IPS-18c (cell line): ENCODE data around the gene ZBTB7C.

ENCODE experiments used
- H3K4me3 ChIP-seq: 2 replicates; pipeline ENCODE4 v1.7.0; 2013; ENCODE audit warnings: low read depth, mild to moderate bottlenecking, low read length, moderate library complexity; ENCODE audit not compliant: insufficient read depth
- H3K9me3 ChIP-seq: one replicate; pipeline ENCODE4 v1.6.1; 2013; ENCODE audit warnings: mild to moderate bottlenecking, low read length, moderate library complexity; ENCODE audit not compliant: control insufficient read depth, insufficient read depth

ZBTB7C gene

DNA sequence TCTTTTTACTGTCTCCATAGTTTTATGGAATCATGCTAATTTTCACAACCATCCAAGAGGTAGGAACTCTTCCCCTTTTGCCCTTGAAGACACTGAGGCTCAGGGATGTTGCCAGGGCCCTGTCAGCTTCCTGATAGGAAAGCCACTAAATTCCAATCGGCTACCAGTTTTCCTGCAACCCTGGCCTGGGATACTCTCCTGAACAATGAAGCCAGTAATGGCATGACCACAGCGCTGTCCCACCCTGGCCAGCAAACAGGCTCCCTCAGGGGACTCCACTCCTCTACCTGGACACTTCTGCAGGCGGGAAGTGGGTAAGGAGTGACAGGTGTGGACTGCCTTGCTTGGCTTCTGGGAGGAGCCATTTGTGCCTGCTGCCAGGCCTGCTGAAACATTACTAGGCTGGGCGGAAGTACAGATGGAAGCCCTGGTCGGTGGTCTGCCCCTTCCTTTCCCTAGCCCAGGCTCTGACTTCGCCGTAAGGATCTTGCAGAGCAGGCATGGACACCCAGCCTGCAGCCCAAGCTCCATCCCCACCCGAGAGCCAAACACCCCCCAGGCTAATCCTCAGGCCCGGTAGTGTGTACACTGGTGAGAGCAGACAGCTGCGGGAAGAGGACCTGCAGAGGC, 400.0 kb downstream of the ZBTB7C start:
- Histone ChIP-seq H3K4me3 (no peak overlapping the region), H3K9me3 (no peaks in the 10 kb centered on the region)

DNA sequence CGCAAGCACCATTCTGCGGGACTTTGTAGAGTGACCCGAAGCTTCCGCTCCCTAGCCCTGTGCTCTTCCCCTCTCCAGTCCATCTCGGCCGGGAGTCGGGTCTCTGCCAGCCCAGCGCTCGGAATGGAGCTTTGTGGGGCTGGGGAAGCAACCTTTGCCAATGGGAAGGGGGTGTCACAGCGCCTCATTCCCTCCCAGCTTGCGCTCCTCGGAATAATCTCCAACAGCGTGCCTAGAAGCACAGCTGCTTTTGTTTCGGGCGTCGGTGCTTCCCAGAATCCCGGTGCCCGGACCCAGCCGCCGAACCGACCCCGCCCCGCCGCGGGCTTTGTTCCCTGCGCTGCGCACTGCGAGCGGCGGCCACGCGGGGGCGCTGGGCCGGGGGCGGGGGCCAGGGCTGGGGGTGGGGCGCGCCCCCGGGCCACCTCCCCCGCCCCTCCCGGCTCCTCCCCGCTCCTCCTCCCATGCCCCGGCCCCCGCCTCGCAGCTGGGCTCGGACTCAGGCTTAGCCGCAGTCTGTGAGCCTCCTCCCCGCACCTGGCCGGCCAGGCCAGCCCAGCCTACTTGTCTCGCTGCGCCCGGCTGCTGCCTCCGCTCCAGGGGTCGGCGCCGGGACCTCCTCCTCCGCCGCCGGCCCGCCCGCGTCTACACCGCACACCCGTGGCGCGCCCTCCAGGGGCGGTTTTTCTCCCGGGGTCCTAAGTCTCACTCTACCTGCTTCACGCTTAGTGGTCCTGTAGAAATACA, 401.1 kb downstream of the ZBTB7C start:
- peak overlapping the region; percentile 62 for H3K4me3 ChIP-seq

GRCh38 chr18:48007381-48007780, 401.8 kb downstream of the ZBTB7C start:
- H3K9me3 ChIP-seq: no peaks in the 10 kb centered on the region
- no peak overlapping the region for H3K4me3 ChIP-seq

More for the DNA sequence above, 401.1 kb downstream of the ZBTB7C start:
- H3K9me3 ChIP-seq: no peaks in the 10 kb centered on the region

- Histone ChIP-seq H3K4me3 (no peak overlapping the region), H3K9me3 (no peaks in the 10 kb centered on the region)
Observed at GRCh38 chr18:48006415-48007175, 402.6 kb downstream of the ZBTB7C start.

- Histone ChIP-seq H3K4me3 (no peak overlapping the region), H3K9me3 (no peaks in the 10 kb centered on the region)
Observed at GRCh38 chr18:48004577-48004976, 404.6 kb downstream of the ZBTB7C start.

DNA sequence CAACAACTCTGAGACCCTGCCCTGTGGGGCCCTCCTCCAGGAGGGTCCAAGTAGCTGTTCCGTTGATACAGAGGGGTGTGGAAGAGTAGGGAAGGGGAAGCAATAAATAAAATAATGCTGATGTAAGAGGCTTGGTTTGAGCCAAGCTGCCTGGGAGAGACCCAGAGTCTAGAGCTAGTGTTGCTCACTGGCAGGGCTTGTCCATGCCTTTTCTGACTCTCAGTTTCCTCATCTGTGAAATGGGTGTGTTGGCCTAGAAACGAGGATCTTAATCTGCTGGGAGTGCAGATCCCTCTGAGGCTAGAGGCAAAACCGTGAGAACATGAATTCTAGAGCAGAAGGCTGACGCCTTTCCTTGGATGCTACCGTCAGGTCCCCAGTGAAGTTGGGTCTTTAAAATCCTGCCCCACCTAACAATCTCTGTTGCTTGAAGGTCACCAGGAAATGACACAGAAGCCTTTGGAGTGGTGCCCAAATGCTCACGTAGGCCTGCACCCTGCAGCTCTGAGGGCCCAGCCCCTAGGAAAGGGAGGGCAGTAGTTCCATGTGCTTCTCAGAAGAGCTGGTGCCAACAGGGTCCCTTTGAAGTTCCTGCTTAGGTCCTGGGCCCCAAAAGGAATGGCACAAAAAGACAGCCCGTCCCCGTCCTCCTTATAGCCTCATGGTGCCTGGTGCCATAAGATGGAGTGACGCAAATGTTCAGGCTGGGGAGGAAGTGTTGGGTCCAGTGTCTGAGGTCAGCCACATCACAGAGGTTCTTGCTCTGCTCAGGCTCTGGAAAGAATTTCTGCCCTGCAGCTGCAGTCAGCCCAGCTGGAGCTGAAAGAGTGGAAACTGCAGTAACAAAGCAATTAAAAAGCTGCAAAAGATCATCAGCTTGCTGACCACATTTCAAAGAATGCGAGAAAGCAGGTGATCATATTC, 405.5 kb downstream of the ZBTB7C start:
- H3K9me3 ChIP-seq: no peaks in the 10 kb centered on the region
- no peak overlapping the region for H3K4me3 ChIP-seq

DNA sequence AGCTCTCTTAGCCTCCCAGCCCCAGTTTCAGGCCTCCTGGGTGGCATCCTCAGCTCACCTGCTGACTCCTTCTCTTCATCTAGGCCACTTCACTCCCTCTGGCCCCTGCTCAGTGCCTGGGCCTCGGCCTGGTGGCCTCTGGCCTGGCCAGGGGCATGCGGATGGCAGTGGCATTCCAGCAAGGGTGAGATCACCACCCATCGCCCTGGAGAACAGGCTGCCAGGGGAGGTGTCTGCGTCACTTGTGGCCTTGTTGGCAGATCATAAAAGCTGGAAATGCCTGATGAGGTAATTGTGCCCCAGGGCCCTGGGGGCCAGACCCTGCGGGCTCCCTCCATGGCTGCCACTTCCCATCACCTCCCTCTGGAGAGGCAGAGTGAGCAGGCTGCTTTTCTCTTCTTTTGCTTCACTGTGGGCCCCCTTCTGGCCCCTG, 406.2 kb downstream of the ZBTB7C start:
- H3K9me3 ChIP-seq: no peaks in the 10 kb centered on the region
- no peak overlapping the region for H3K4me3 ChIP-seq

GRCh38 chr18:48000701-48001100, 408.5 kb downstream of the ZBTB7C start:
- no peak overlapping the region for H3K4me3 ChIP-seq
- H3K9me3 ChIP-seq: no peaks in the 10 kb centered on the region

DNA sequence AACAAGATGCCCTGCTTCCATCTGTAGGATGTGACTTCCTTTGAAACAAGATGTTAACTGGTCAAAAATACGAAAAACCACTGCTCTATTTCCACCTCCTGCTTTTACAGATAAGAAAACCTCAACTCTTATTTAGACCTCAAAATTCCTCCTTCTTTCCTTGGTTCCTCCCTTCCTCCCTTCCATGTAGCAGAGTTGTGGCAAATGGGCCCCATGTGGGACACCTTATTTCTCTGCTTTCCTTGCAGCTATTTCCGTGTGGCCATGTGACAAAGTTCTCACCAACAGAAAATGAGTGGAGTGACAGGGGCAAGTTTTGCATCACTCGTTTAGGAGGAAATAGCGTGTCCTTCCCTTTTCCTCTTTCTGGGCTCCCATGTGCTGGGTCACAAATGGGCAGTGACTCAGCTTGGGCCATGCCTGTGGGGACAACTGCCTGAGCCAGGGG, 409.4 kb downstream of the ZBTB7C start:
- Histone ChIP-seq H3K4me3 (no peak overlapping the region), H3K9me3 (no peaks in the 10 kb centered on the region)

DNA sequence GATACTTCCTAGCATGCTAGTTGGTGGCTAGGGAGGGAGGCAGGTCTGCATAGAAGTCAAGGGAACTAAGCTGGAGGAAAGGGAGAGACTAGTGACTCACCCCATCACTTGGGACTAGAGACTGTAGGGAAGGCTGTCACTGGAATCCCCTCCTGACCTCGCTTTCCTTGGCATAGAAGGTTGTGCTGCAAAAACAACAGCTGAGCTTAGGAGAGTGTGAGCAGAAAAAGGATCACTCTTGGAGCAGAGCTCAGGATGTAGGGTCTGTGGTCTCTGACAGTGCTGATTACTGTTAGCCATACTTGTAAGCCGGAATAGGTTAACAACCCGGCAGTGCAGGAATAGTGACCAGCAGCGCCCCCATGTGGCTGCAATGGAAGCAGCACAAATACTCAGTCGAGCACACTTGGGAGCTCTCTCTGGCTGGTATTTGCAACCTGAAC, 411.8 kb downstream of the ZBTB7C start:
- Histone ChIP-seq H3K4me3 (no peak overlapping the region), H3K9me3 (peaks cover 7% of the 10 kb centered on the region)

- H3K9me3 ChIP-seq: peaks cover 7% of the 10 kb centered on the region
- H3K4me3 ChIP-seq: no peak overlapping the region
Observed at GRCh38 chr18:47996091-47996541, 413.1 kb downstream of the ZBTB7C start.

DNA sequence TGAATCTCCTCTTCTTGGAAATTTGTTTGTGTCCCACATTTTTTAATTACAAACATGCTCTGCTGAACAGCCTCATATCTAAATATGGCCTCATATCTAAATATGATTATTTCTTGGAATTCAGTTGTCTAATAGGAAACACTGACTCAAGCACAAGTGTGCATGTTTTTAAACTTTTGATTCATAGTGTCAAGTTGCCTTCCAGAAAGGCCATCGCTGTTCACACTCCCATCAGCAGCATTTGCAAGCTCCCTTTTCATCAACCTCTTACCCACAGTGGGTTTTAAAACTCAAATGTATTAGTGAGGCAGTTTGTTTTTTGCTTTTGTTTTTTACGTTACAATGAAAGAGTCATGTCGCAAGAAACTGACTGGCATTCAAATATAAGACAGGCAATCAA, 413.5 kb downstream of the ZBTB7C start:
- H3K4me3 ChIP-seq: no peak overlapping the region
- peaks cover 7% of the 10 kb centered on the region for H3K9me3 ChIP-seq

DNA sequence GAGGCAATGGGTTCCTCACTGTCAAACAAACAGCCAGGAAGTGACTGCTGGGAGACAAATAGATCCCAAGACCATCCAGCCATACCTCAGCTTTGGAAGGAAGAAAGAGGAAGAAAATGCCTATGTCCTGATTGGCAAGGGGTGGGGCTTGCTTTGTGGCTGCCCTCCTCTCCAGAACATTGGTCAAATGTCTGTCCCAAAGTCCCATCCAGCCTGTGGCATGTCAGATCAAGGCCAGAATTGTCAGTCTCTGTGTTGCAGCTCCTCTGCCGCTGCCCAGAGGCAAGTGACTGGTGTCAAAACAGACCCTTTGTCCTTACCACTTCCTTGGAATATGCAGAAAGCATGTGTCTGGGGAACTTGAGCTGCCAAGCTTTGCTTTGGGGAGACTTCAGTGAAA, 415.8 kb downstream of the ZBTB7C start:
- Histone ChIP-seq H3K9me3 (peaks cover 7% of the 10 kb centered on the region), H3K4me3 (no peak overlapping the region)

DNA sequence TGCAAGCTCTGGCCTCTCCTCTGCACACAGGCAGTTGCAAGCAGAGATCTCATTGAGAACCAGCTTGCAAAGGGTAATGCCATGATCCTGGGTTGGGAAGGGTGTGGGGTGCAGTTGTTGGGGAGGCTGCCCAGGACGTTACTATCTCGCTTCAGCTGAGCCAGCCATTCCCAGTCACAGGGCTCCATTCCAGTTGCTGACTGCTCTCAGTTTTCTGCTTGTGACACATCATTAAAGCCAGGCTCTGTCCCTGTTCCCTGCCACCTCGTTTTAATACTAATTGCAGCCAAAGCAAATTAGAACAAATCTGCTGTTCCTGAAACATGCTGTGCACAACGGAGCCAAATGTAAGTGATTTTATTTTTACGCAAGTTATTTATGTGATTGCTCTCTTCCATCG, 416.2 kb downstream of the ZBTB7C start:
- no peak overlapping the region for H3K4me3 ChIP-seq
- peaks cover 7% of the 10 kb centered on the region for H3K9me3 ChIP-seq

GRCh38 chr18:47992266-47992665, 416.9 kb downstream of the ZBTB7C start:
- no peak overlapping the region for H3K4me3 ChIP-seq
- peaks cover 7% of the 10 kb centered on the region for H3K9me3 ChIP-seq

DNA sequence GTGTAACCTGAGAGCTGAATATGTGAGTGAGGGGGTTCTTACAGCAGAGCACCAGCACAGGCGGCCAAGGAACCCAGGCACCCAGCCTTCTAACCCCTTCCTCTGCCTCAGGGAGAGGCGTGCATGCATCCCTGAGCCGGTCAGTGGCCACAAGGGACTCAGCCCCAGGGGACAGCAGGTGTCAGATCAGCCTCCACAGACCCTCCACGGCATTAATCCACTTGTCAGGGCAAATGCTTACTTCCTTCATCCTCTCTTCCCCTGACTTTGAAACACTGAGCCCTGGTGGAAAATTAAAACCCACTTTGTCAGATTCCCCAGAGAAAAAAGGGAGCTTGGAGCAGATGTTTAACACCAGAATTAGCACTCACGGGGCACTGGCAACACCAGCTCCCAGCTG, 418.2 kb downstream of the ZBTB7C start:
- Histone ChIP-seq H3K4me3 (no peak overlapping the region), H3K9me3 (peaks cover 7% of the 10 kb centered on the region)

GRCh38 chr18:47987388-47987699, 421.8 kb downstream of the ZBTB7C start:
- H3K4me3 ChIP-seq: no peak overlapping the region

More at GRCh38 chr18:47987388-47987699, 421.8 kb downstream of the ZBTB7C start:
- H3K9me3 ChIP-seq: no peaks in the 10 kb centered on the region
